Muscle layer of colon (tissue), 2 donors: ENCODE data around the gene DCLK1.

Experiments used
- H3K27ac ChIP-seq: one replicate; pipeline ENCODE4 v1.7.0; 2013; ENCODE audit warnings: low read depth, mild to moderate bottlenecking, low read length, moderate library complexity
- H3K27me3 ChIP-seq, 2 donors: one replicate each; pipeline ENCODE4 v1.7.0; 2013; ENCODE audit warnings: low read length in 2 of 2, mild to moderate bottlenecking in 2 of 2; ENCODE audit not compliant: insufficient read depth in 2 of 2, control insufficient read depth in 1 of 2
- H3K36me3 ChIP-seq: one replicate; pipeline ENCODE4 v1.7.0; 2013; ENCODE audit warnings: mild to moderate bottlenecking, low read length; ENCODE audit not compliant: insufficient read depth
- H3K4me1 ChIP-seq: one replicate; pipeline ENCODE4 v1.7.0; 2013; ENCODE audit warnings: mild to moderate bottlenecking, low read length; ENCODE audit not compliant: insufficient read depth
- H3K4me3 ChIP-seq, 2 donors: one replicate each; pipeline ENCODE4 v1.7.0; 2013; ENCODE audit warnings: low read length in 2 of 2, low read depth in 1 of 2, mild to moderate bottlenecking in 1 of 2, moderate library complexity in 1 of 2
- H3K9ac ChIP-seq: one replicate; pipeline ENCODE4 v1.7.0; 2013; ENCODE audit warnings: low read length
- H3K9me3 ChIP-seq: one replicate; pipeline ENCODE4 v1.7.0; 2013; ENCODE audit warnings: mild to moderate bottlenecking, low read length
- donor health status: abdominal sarcoma.
- donor health status: Adenocarcinoma of cecum.

DCLK1 gene

GRCh38 chr13:35767256-35767976 lies 363.8 kb downstream of the DCLK1 start:
- H3K27ac ChIP-seq = no peak overlapping the region
- no peak overlapping the region for H3K9ac ChIP-seq
- H3K27me3 ChIP-seq = no peaks in the 10 kb centered on the region
- H3K4me1 ChIP-seq = no peaks in the 10 kb centered on the region
- H3K9me3 ChIP-seq = no peaks in the 10 kb centered on the region
- no peaks in the 10 kb centered on the region for H3K36me3 ChIP-seq
- H3K4me3 ChIP-seq = no peak overlapping the region

DNA sequence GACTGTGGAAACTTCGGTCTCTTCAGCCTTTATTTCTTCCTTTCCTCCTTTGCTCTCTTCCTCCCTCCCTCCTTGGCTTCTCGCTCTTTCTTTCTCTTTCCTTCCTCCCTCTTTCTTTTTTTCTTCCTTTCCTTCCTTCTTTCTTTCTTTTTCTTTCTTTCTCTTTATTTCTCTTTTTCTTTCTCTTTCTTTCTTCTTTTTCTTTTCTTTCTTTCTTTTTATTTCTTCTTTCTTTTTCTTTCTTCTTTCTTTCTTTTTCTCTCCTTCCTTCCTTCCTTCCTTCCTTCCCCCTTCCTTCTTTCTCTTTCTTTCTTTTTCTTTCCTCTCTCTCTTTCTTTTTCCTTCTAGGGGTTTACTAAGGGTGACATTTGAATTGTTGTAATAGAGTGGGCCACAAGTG lies 364.5 kb downstream of the DCLK1 start:
- H3K27me3 ChIP-seq = no peaks in the 10 kb centered on the region
- H3K27ac ChIP-seq = no peak overlapping the region
- no peak overlapping the region for H3K9ac ChIP-seq
- H3K4me3 ChIP-seq = no peak overlapping the region
- no peaks in the 10 kb centered on the region for H3K9me3 ChIP-seq
- H3K36me3 ChIP-seq = no peaks in the 10 kb centered on the region
- no peaks in the 10 kb centered on the region for H3K4me1 ChIP-seq

DNA sequence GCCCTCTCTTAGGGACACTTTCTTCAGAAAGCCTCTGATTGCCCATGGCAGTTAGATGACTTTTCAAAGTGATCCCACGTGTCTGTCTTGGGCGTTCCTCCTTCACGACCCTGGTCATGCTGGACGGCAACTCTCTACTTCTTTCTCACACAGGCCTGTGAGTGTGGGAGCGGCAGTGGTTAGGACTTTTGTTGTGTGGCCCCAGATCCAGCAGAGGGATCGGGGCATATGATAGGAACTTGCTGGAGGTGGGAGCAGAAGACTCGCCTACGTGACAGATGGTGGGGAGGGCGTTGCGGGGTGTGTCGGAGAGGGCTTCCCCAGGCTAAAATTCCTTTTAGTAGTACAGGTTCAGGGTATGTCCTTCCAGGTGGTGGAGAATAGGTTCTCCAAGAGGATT lies 365.2 kb downstream of the DCLK1 start:
- Histone ChIP-seq H3K4me3 (no peak overlapping the region), H3K27me3 (no peaks in the 10 kb centered on the region), H3K27ac (no peak overlapping the region), H3K9me3 (no peaks in the 10 kb centered on the region), H3K36me3 (no peaks in the 10 kb centered on the region), H3K9ac (no peak overlapping the region), H3K4me1 (no peaks in the 10 kb centered on the region)

- no peaks in the 10 kb centered on the region for H3K4me1 ChIP-seq
- no peaks in the 10 kb centered on the region for H3K9me3 ChIP-seq
- H3K4me3 ChIP-seq = no peak overlapping the region
Observed at GRCh38 chr13:35765366-35765765, 365.8 kb downstream of the DCLK1 start.

GRCh38 chr13:35764326-35765015 lies 366.7 kb downstream of the DCLK1 start:
- H3K4me1 ChIP-seq = no peaks in the 10 kb centered on the region
- H3K9me3 ChIP-seq = no peaks in the 10 kb centered on the region
- H3K27ac ChIP-seq = no peak overlapping the region
- H3K9ac ChIP-seq = no peak overlapping the region
- H3K4me3 ChIP-seq = no peak overlapping the region
- H3K36me3 ChIP-seq = no peaks in the 10 kb centered on the region
- H3K27me3 ChIP-seq = no peaks in the 10 kb centered on the region

More at GRCh38 chr13:35765366-35765765, 365.8 kb downstream of the DCLK1 start:
- Histone ChIP-seq H3K27me3 (no peaks in the 10 kb centered on the region), H3K27ac (no peak overlapping the region), H3K36me3 (no peaks in the 10 kb centered on the region), H3K9ac (no peak overlapping the region)

- Histone ChIP-seq H3K36me3 (no peaks in the 10 kb centered on the region), H3K9ac (no peak overlapping the region), H3K9me3 (no peaks in the 10 kb centered on the region), H3K4me3 (no peak overlapping the region), H3K4me1 (no peaks in the 10 kb centered on the region), H3K27ac (no peak overlapping the region), H3K27me3 (no peaks in the 10 kb centered on the region)
Observed at GRCh38 chr13:35763782-35764123, 367.4 kb downstream of the DCLK1 start.

DNA sequence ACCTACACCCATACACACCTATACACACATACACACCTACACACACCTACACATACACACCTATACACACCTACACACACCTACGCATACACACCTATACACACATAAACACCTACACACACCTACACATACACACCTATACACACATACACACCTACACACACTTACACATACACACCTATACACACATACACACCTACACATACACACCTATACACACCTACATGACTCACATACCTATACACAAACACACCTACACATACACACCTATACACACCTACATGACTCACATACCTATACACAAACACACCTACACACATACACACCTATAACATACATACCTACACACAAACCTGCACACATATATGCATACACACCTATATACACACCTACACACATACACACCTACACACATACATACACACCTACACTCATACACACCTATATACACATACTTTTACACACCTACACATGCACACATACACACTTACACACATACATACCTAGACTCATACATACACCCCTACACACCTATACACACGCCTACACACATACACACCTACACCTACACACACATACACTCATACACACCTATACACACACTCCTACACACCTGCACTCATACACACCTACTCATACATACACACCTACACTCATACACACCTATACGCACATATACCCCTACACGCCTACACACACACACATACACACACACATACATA lies 368.0 kb downstream of the DCLK1 start:
- H3K27me3 ChIP-seq = no peaks in the 10 kb centered on the region
- H3K36me3 ChIP-seq = no peaks in the 10 kb centered on the region
- H3K9me3 ChIP-seq = no peaks in the 10 kb centered on the region
- H3K9ac ChIP-seq = no peak overlapping the region
- H3K4me3 ChIP-seq = no peak overlapping the region
- no peak overlapping the region for H3K27ac ChIP-seq
- H3K4me1 ChIP-seq = no peaks in the 10 kb centered on the region

GRCh38 chr13:35761440-35762252 lies 369.5 kb downstream of the DCLK1 start:
- Histone ChIP-seq H3K36me3 (no peaks in the 10 kb centered on the region), H3K4me3 (no peak overlapping the region), H3K27ac (no peak overlapping the region), H3K4me1 (no peaks in the 10 kb centered on the region), H3K9ac (no peak overlapping the region), H3K27me3 (no peaks in the 10 kb centered on the region), H3K9me3 (no peaks in the 10 kb centered on the region)

DNA sequence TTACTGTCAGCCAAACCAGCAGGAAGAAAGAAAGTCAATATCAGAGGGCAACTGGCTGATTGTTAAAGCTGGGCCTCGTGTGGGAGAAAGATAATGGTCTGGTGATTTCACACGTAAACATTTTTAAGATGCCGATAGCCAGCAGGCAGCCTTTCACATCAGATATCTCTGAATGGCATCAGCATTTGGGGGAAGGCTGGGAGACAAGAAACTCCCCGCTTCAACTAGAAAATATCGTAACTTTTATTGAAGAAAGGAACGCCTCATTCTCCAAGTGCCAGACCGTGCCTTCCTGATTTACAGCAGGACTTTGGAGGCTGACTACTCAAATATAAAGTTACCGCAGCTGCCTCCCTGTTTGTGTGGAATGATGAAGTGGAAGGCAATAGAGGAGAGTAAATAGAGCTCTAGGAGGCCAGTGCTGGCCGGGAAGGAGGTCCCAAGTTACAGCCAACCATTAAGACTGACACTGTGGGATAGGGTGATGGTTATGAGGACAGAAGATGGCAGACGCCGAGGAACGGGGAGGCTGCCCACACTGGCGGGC lies 370.4 kb downstream of the DCLK1 start:
- Histone ChIP-seq H3K36me3 (no peaks in the 10 kb centered on the region), H3K9ac (no peak overlapping the region), H3K27ac (no peak overlapping the region), H3K9me3 (no peaks in the 10 kb centered on the region), H3K27me3 (no peaks in the 10 kb centered on the region), H3K4me1 (no peaks in the 10 kb centered on the region), H3K4me3 (no peak overlapping the region)

DNA sequence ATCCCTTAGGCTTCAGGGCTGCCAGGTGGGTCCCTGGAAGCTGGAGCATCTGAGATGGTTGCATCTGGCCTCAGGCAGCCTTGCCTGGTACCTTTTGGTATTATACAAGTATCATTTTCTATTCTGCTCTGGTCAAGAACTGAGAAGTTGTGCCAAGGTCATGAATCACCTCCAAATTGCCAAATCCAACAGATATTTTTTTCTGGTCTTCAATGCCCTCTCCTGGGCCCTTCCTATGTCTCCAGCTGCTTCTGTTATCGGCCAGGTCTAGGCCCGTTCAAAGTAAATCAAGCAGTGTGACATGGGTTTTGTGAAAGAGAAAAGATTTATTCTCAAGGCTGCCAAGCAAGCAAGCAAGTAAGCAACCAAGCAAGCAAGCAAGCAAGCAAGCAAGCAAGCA lies 383.6 kb downstream of the DCLK1 start:
- H3K9me3 ChIP-seq = no peaks in the 10 kb centered on the region
- H3K9ac ChIP-seq = no peak overlapping the region
- no peaks in the 10 kb centered on the region for H3K36me3 ChIP-seq
- H3K27ac ChIP-seq = no peak overlapping the region
- no peak overlapping the region for H3K4me3 ChIP-seq
- H3K4me1 ChIP-seq = no peaks in the 10 kb centered on the region
- H3K27me3 ChIP-seq = no peaks in the 10 kb centered on the region
